GM23248 (cell line): ENCODE data around the gene NSUN4. TPM values are rescaled to one million over a fixed set of nuclear protein-coding genes. Genes with fewer than 3 reads are reported as not detected.
"Not testable (repeated sequence)": the region's sequence is repeated elsewhere in the genome, so short reads cannot be mapped to it uniquely, and the experiment has no call there.

Experiments used
- DNase-seq: peaks from one replicate; pipeline ENCODE4 v3.0.0-alpha.2; 2015
- H2AFZ ChIP-seq: fragments of 200-600 bp; sonication (generic); 2 replicates; pipeline ENCODE4 v1.6.1; 2016; ENCODE audit warnings: antibody characterized with exemption
- H3F3A ChIP-seq: fragments of 200-600 bp; sonication (generic); 2 replicates; pipeline ENCODE4 v1.6.1; 2016; ENCODE audit warnings: mild to moderate bottlenecking, antibody characterized with exemption, mixed run types; ENCODE audit not compliant: insufficient read depth
- H3K27ac ChIP-seq: fragments of 200-600 bp; sonication (generic); 2 replicates; pipeline ENCODE4 v1.5.1; 2016; ENCODE audit warnings: mild to moderate bottlenecking
- H3K27me3 ChIP-seq: fragments of 200-600 bp; sonication (generic); replicated peaks from 2 replicates; pipeline ENCODE4 v1.6.1; 2016; ENCODE audit warnings: mild to moderate bottlenecking; ENCODE audit not compliant: insufficient read depth
- H3K36me3 ChIP-seq: fragments of 200-600 bp; sonication (generic); 2 replicates; pipeline ENCODE4 v1.6.1; 2016; ENCODE audit warnings: low read depth, mild to moderate bottlenecking
- H3K4me1 ChIP-seq: fragments of 200-600 bp; sonication (generic); 2 replicates; pipeline ENCODE4 v1.6.1; 2016; ENCODE audit warnings: mild to moderate bottlenecking; ENCODE audit not compliant: insufficient read depth
- H3K4me2 ChIP-seq: fragments of 200-600 bp; sonication (generic); one replicate; pipeline ENCODE4 v1.6.1; 2016; ENCODE audit warnings: mild to moderate bottlenecking; ENCODE audit not compliant: unreplicated experiment
- H3K4me3 ChIP-seq: fragments of 200-600 bp; sonication (generic); 2 replicates; pipeline ENCODE4 v1.5.1; 2016; ENCODE audit warnings: mild to moderate bottlenecking
- H3K79me2 ChIP-seq: fragments of 200-600 bp; sonication (generic); 2 replicates; pipeline ENCODE4 v1.6.1; 2016; ENCODE audit warnings: mild to moderate bottlenecking; ENCODE audit not compliant: insufficient read depth
- H3K9ac ChIP-seq: fragments of 200-600 bp; sonication (generic); 2 replicates; pipeline ENCODE4 v1.6.1; 2016; ENCODE audit warnings: mild to moderate bottlenecking
- H3K9me2 ChIP-seq: fragments of 200-600 bp; sonication (generic); 2 replicates; pipeline ENCODE4 v1.6.1; 2016; ENCODE audit warnings: mixed run types, mild to moderate bottlenecking, moderate library complexity; ENCODE audit not compliant: insufficient read depth
- H3K9me3 ChIP-seq: fragments of 200-600 bp; sonication (generic); one replicate; pipeline ENCODE4 v1.6.1; 2017; ENCODE audit warnings: low read depth
- H4K20me1 ChIP-seq: fragments of 200-600 bp; sonication (generic); 2 replicates; pipeline ENCODE4 v1.6.0; 2016; ENCODE audit not compliant: insufficient read depth
- EZH2 ChIP-seq: fragments of 200-600 bp; sonication (generic); IDR thresholded peaks from 2 replicates; pipeline ENCODE4 v1.6.1; 2018; ENCODE audit warnings: antibody characterized with exemption, mild to moderate bottlenecking; ENCODE audit not compliant: insufficient read depth, poor library complexity, severe bottlenecking
- EZH2phosphoT487 ChIP-seq: fragments of 200-600 bp; sonication (generic); IDR thresholded peaks from 2 replicates; pipeline ENCODE4 v1.6.1; 2018; ENCODE audit warnings: antibody characterized with exemption, moderate library complexity, mild to moderate bottlenecking, low read depth; ENCODE audit not compliant: insufficient read depth
- WGBS, 2 experiments: methylation state at CpG; one replicate each; pipeline ENCODE4 v1.1.6; 2015 to 2017; ENCODE audit warnings: low lambda C conversion rate in 2 of 2, low coverage in 1 of 2; ENCODE audit errors: missing lambda C conversion rate in 2 of 2; 5-methylcytosine and 5-hydroxymethylcytosine counted together
- in situ Hi-C: fragments of 300-500 bp; cut with MboI; formaldehyde crosslinking; loops from 2 replicates; pipeline ENCODE4 v1.15.0; 2020
- polyA plus RNA-seq: library from polyadenylated mRNA; unstranded; fragments of >200 nt; fragmentation: Nextera tagmentation; extraction: Ambion mirVana; gene quantifications from 2 replicates; pipeline ENCODE4 v1.2.1, GENCODE V29; 2016
- total RNA-seq: library from RNA; depleted of rRNA; stranded (reverse); fragments of >200 nt; shearing (Covaris generic); gene quantifications from 2 replicates; pipeline ENCODE4 v1.2.3, GENCODE V29; 2014

Gene NSUN4
- total and polyA plus RNA-seq, 2 experiments from 2014 or later: 11.7 to 14.9 TPM

DNA sequence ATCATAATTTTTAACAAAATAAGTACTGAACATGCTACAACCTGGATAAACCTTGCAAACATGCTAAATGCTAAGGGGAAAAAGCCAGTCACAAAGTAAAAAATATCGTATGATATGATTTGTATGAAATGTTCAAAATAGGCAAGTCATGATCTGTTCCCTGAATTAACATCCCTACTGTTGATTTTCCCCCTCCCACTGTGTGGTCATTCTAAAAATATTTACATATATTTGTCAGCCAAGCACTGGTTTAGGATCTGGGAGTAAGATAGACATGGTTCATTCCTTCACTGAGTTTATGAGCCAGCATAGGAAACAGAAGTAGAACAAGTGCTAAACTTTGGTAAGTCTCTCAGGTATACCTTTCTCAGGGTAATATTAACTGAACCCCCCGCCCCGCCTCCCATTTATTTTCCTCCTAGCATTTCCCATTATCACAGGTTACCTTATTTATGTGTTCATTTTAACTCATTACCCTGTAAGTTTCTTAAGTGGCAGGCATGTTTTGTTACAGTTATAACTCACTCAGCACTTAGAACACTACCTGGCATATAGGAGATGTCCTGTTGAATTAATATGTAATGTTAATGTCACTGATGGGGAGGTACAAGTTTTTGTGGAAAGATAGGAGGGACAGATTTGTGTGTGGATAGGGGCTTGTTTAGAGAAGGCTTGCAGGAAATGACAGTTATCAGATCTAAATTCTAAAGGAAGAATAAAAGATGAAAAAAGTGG lies 24.8 kb upstream of the NSUN4 start:
- peak; percentile 61 for DNase-seq
- peak overlapping the region; percentile 42 for H3K27ac ChIP-seq

GRCh38 chr1:46317323-46317722 lies 23.3 kb upstream of the NSUN4 start:
- Histone ChIP-seq H3K9ac (no peak overlapping the region), H3K27ac (no peak overlapping the region), H3K4me3 (no peak overlapping the region), H3K79me2 (peaks cover 5% of the 10 kb centered on the region), H2AFZ (no peak overlapping the region), H3K9me2 (no peaks in the 10 kb centered on the region), H3K9me3 (no peaks in the 10 kb centered on the region), H3K36me3 (peaks cover 22% of the 10 kb centered on the region), H4K20me1 (no peaks in the 10 kb centered on the region), H3F3A (peaks cover 5% of the 10 kb centered on the region), H3K4me1 (0 out of 2 replicates have a peak, but pooled peaks cover 4% of the 10 kb centered on the region), H3K27me3 (no peaks in the 10 kb centered on the region), H3K4me2 (no peak overlapping the region)
- no peak for DNase-seq
- in situ Hi-C loops: no loop called here
- 95 to 100% methylated on average over 1 of the region's 1 CpG for WGBS, 2 experiments
- no peak for TF ChIP-seq EZH2phosphoT487
- TF ChIP-seq EZH2: no peak

More for the DNA sequence above, 24.8 kb upstream of the NSUN4 start:
- 0 out of 2 replicates have a peak, but pooled peaks cover 4% of the 10 kb centered on the region for H3K4me1 ChIP-seq
- no peak overlapping the region for H3K9ac ChIP-seq
- H2AFZ ChIP-seq: no peak overlapping the region
- H3K36me3 ChIP-seq: peaks cover 36% of the 10 kb centered on the region
- H3K9me3 ChIP-seq: no peaks in the 10 kb centered on the region
- no peak overlapping the region for H3K4me2 ChIP-seq
- H3K4me3 ChIP-seq: no peak overlapping the region
- no peaks in the 10 kb centered on the region for H4K20me1 ChIP-seq
- no peaks in the 10 kb centered on the region for H3K27me3 ChIP-seq
- WGBS, 2 experiments: 75 to 80% methylated on average over 3 of the region's 3 CpGs
- peaks cover 15% of the 10 kb centered on the region for H3K79me2 ChIP-seq
- TF ChIP-seq EZH2phosphoT487 (no peak), EZH2 (no peak)
- in situ Hi-C loops: no loop called here
- H3F3A ChIP-seq: peaks cover 5% of the 10 kb centered on the region
- H3K9me2 ChIP-seq: no peaks in the 10 kb centered on the region

GRCh38 chr1:46319301-46319700 lies 21.3 kb upstream of the NSUN4 start:
- H3F3A ChIP-seq, H3K4me1 ChIP-seq, H3K9ac ChIP-seq, H3K36me3 ChIP-seq, H3K27ac ChIP-seq, H4K20me1 ChIP-seq, H3K4me3 ChIP-seq, in situ Hi-C loops, H3K9me2 ChIP-seq, DNase-seq, H3K79me2 ChIP-seq, H3K9me3 ChIP-seq, H3K4me2 ChIP-seq, H3K27me3 ChIP-seq, H2AFZ ChIP-seq: not testable (repeated sequence)
- WGBS, 2 experiments: 96 to 98% methylated on average over 6 of the region's 6 CpGs

- not testable (repeated sequence) for H3K9me2 ChIP-seq
- 74 to 75% methylated on average over 13 of the region's 13 CpGs for WGBS, 2 experiments
Measured at GRCh38 chr1:46319960-46320914, 20.4 kb upstream of the NSUN4 start.

DNA sequence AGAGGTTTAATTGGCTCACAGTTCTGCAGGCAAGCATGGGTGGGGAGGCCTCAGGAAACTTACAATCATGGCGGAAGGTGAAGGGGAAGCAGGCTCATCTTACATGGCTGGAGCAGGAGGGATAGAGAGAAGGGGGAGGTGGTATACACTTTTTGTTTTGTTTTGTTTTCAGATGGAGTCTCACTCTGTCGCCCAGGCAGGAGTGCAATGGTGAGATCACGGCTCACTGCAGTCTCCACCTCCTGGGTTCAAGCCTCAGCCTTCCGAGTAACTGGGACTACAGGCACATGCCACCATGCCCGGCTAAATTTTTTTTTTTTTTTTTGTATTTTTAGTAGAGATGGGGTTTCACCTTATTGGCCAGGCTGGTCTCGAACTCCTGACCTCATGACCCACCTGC lies 18.4 kb upstream of the NSUN4 start:
- H3K9me2 ChIP-seq, H3K4me2 ChIP-seq, H3K9me3 ChIP-seq, in situ Hi-C loops, H3K9ac ChIP-seq, H3K4me1 ChIP-seq, H3K79me2 ChIP-seq, H4K20me1 ChIP-seq, H3K27me3 ChIP-seq, DNase-seq, H3K27ac ChIP-seq, H3F3A ChIP-seq, H2AFZ ChIP-seq, H3K4me3 ChIP-seq, H3K36me3 ChIP-seq: not testable (repeated sequence)
- WGBS, 2 experiments: 83 to 87% methylated on average over 6 of the region's 6 CpGs

More at GRCh38 chr1:46319960-46320914, 20.4 kb upstream of the NSUN4 start:
- in situ Hi-C loops, H3K27me3 ChIP-seq, H3K4me2 ChIP-seq, H3K27ac ChIP-seq, H3K4me3 ChIP-seq, H3K36me3 ChIP-seq, H4K20me1 ChIP-seq, DNase-seq, H3K4me1 ChIP-seq, H3K9me3 ChIP-seq, H2AFZ ChIP-seq, H3F3A ChIP-seq, H3K79me2 ChIP-seq, H3K9ac ChIP-seq: not testable (repeated sequence)

DNA sequence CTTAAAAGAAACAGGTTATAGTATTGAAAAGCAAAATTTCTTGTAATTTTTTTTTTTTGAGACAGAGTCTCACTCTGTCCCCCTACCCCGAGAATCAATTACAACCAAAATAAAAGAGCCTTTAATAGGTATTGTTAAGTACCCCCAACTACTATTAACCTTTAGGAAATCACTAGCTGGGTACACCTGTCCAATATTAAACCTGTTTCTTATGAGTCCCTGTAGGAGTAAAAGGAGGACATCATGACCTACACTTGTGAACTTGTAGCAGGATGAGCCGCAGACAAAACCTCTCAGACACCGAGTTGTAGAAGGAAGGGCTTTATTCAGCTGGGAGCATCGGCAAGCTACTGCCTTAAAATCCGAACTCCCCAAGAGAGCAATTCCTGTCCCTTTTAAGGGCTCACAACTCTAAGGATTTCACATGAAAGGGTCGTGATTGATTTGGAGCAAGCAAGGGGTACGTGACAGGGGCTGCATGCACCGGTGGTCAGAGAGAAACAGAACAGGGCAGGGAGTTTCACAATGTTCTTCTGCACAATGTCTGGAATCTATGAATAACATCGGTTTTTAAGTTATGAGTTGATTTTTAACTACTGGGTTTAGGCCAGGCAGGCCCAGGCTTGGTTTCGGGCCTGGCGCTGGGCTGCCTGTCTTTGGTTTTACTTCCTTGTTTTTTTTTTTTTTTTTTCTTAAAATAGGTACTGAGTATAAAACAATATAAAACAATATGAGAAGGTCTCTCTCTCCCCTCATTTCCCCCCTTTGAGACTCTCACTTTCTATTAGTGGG lies 15.1 kb upstream of the NSUN4 start:
- H3K9ac ChIP-seq, H3K4me2 ChIP-seq, in situ Hi-C loops, H2AFZ ChIP-seq, H3K27me3 ChIP-seq, H3K4me1 ChIP-seq, H3K9me3 ChIP-seq, H3K36me3 ChIP-seq, DNase-seq, H3K9me2 ChIP-seq, H3F3A ChIP-seq, H3K27ac ChIP-seq, H4K20me1 ChIP-seq, H3K79me2 ChIP-seq, H3K4me3 ChIP-seq: not testable (repeated sequence)
- WGBS, 2 experiments: 85 to 86% methylated on average over 11 of the region's 11 CpGs
